Measurements from ENCODE around the gene PARD3.
A peak's percentile ranks its signal among the peaks of the same experiment; 100 is the strongest.
"Not testable (repeated sequence)": the region's sequence is repeated elsewhere in the genome, so short reads cannot be mapped to it uniquely, and the experiment has no call there.

The PARD3 gene

DNA sequence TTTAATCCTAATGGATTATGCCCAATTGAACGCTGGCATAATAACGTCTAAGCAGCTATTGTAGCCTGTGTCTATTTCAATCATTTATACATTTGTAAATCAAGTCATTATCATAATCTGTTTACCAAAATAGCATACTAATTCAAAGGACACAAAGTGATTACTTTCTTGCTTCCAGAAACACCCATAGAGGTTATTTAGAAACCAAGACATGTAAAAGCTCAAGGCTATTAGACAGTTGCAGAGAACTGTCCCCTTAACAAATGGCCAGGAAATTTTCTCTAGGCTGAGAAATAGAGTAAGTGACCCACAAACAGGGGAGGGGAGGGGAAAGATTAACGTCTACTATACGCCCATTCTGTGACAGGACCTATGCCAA lies 455.7 kb downstream of the PARD3 start:
- DNase-seq: no peak

DNA sequence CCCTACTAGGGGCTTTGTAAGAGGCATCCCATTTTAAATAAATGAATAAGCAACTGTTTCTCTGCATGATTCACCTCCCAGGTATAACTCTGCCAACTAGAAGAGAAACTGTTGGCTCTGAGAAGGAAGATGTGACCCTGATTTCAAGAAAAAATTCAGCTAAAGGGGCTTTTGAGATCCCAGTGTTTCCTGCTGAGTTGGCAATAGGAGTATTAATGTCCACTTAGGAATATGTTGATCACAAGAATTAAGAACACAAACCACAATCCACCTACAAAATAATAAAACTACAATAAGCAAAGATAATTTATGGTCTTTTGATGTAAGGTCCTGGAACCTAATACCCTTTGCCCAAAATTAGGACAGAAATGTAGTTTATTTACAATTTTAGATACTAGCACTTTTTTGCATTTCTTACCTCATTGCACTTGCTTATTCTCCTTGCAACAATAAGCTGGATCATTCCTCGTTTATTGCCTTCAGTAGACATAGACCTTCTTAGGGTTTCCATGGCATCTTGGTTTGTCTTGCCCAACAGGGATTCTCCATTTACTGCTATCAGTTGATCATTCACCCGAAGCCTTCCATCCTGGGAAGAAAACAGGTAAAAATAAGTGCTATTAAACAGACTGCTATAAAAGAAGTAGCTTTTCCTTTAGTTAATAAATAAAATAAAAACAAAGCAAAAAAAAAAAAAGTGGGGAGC lies 456.2 kb downstream of the PARD3 start:
- no peak for DNase-seq

DNA sequence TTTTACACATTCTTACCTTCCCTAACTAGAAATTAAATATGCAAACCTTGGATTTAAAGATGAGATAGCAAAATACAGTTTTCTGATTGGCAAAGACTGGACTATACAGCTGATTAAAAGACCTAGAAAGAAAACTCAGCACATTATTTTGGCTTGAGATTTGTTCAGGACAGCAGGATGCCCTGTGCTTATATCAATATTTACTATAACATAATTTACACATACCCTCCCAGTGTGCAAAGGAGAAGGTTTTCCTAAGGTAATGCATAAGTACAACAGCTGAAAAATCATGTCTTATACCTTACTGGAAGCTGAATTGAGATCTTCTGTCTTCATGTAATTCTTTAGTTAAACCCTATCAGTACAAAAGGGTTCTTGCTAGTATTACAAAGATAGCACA lies 458.6 kb downstream of the PARD3 start:
- DNase-seq: no peak

DNA sequence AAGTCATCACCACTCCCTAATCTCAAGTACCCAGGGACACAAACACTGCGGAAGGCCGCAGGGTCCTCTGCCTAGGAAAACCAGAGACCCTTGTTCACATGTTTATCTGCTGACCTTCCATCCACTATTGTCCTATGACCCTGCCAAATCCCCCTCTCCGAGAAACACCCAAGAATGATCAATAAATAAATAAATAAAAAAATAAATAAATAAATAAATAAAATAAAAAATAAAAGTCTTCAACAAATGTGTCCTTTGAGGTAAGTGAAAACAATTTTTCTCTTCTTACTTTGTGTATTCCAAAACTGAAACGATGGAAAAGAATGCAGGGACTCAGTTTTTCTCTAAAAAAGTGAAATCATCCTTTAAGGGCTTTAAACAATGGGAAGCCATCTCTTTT lies 461.6 kb downstream of the PARD3 start:
- DNase-seq: not testable (repeated sequence)

DNA sequence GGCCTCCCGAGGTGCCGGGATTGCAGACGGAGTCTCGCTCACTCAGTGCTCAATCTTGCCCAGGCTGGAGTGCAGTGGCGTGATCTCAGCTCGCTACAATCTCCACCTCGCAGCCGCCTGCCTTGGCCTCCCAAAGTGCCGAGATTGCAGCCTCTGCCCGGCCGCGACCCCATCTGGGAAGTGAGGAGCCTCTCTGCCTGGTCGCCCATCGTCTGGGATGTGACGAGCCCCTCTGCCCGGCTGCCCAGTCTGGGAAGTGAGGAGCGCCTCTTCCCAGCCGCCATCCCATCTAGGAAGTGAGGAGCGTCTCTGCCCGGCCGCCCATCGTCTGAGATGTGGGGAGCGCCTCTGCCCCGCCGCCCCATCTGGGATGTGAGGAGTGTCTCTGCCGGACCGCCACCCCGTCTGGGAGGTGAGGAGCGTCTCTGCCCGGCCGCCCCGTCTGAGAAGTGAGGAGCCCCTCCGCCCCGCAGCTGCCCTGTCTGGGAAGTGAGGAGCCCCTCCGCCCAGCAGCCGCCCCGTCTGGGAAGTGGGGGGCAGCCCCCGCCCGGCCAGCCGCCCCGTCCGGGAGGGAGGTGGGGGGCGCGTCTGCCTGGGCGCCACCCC lies 462.4 kb downstream of the PARD3 start:
- DNase-seq: not testable (repeated sequence)

DNA sequence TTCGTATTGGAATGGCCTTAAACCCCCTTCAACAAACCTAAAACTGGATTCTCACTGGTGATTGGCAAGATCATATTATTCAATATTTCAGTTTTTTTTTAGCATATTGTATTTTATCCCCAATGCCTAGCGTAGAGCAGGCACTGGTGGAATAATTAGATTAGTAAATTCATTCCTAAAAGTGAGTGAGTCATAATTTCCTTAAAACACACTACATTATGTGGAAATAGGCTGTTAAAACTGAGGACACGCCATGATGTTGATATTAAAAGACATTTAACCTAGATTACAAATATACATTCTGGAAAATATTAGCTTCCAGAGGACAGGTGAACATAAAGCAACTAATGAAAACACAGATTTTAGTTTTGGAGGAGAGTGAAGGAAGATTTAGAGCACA lies 463.9 kb downstream of the PARD3 start:
- no peak for DNase-seq

DNA sequence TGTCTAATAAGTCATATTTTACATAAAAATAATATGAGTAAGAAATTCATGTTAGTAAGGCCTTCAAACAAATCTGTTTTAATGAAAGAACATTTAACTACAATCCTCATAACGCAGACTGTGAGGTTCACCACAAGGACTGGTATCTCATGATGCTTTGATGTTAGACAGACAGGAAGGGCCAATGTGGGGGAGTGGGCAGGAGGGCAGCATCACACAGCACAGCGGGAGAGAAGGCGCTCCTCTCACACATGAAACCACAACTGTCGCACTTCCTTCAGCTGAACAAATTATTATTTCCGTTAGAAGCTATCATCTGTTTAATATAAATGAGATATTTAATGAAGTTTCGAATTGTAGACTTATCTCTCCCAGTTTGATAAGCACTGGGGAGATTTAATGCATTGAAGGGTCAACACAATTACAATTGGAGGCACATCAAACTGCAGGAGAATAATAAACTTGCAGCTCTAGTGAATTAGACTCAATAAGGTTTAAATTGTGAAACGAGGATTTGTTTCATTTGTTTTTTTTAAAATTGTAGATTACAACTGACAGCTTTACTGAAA lies 466.1 kb downstream of the PARD3 start:
- DNase-seq: no peak

DNA sequence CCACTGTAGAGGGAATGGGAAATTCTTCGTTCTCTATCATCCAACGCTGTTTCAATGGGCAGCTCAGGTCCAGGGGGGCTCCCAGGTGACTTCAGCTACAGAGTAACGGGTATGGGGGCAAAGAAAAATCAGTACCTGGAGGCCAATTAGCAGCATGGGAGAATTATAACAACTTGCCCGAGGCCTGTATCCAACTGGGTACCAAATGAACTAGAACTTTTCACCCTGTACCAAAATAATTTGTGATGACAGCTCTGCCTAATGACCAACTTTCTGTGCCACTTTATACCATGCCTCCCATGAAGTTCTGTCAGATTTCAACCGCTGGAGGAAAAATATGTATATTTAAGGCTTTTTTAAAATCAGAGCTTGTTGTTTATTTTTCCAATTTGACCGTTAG lies 467.1 kb downstream of the PARD3 start:
- no peak for DNase-seq

DNA sequence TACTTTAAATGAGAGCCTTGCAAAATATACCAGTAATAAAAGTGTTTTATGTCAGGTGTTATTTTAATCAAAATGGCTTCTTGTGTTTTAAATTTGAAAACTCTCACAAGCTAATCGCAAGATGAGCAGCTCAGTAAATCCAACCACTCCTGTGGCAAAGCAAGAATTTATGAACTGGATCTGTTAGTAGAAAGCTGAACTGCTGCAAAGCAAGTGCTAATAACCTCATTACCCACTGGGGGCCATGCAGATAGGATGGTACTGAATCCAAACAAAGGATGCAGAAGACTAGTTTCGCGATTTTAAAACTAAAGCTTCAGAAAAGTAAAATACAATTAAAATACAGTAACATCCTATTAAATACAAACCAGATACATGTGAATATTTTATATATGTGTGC lies 468.0 kb downstream of the PARD3 start:
- no peak for DNase-seq

DNA sequence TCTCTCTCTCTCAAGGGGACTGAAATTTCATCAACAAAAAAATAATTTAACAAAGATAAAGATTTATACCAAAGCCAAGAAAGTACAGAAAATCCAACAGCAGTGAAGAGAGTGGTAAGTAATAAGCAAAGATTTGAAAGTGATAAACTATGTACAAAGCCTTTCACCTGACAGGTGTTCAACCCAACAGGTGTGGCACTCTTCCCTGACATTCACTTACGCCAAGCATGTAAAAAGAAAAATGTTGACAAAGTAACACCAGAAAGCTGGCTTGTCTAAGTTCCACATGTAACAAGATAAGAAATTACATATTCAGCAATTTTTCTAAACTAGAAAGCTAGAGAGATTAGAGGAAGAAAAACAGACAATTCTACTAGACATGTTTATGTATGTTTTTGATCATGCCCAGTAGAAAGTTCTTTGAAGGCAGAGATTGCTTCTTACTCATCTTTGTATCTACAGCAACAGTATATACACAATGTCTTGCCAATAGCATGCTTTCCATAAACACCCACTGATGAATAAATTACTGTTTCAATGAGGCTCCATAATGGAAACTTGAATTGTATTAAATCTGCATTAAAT lies 468.5 kb downstream of the PARD3 start:
- DNase-seq: no peak

DNA sequence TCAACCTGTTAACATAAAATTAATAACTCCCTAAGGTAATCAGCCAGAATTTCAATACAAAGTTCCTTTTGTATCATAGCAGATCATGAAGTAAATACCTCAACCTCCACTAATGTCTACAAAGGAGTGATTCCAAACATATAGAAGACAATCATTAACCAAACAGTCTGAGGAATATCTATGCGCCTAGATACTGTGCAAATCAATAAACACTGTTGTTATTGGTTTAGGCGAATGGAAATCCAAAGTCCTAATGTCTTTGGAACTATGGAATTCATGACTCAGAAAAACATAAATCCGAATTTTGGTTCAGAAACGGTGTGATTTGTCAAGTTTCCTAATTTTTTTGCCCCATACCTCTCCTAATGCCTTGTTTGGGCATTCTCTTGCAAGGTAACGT lies 469.7 kb downstream of the PARD3 start:
- no peak for DNase-seq

DNA sequence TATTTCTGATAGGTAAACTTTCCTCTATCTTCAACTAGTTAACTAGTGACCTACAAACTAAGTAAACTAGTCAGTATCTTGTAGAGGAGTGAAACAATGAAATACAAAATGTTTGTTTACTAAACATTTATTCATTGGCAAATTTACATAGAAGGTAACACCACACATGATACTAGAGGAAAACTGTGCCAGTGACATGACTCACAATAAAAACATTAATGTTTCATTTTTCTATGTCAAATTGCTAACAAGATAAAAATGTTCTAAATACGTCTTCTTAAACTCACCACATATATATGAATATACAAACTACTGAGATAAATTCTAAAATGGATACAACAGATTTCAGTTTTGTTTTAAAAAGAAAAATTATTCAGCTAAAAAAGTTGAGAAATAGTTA lies 471.3 kb downstream of the PARD3 start:
- no peak for DNase-seq

DNA sequence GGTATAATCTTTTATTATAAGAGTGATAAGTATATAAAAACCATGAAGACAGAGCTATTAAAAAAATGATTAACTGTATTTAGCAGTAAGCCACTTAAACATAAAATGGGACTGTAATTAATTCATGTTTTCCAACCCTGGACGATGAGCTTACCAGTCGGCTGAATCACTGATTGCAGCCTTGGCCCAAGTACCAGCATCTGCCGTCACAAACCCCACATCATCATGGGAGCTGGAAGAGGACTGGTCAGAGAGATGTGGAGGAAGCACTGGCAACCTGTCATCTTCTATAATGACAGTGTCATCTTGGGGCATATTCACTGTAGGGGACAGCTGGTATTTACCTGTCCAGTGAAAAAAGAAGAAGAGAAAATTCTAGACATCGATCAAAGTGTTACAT lies 473.6 kb downstream of the PARD3 start:
- no peak for DNase-seq

DNA sequence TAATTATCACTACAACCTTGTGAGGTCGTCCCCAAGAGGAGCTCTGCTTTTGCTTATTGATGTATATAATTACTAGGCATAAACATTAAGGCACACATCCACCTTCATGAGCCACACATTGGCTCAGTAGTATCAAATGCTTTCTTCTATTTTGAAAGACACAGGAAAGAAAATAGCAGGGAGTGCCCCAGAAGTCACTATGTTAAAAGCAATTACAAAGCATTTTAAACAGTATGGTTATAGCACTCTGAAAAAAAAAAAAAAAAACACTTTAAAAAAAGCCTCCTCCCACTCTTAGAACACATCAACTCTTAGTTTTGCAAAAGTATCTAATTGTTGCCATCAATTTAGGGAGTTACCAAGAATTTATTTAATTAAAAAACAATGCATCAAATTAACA lies 474.2 kb downstream of the PARD3 start:
- no peak for DNase-seq

DNA sequence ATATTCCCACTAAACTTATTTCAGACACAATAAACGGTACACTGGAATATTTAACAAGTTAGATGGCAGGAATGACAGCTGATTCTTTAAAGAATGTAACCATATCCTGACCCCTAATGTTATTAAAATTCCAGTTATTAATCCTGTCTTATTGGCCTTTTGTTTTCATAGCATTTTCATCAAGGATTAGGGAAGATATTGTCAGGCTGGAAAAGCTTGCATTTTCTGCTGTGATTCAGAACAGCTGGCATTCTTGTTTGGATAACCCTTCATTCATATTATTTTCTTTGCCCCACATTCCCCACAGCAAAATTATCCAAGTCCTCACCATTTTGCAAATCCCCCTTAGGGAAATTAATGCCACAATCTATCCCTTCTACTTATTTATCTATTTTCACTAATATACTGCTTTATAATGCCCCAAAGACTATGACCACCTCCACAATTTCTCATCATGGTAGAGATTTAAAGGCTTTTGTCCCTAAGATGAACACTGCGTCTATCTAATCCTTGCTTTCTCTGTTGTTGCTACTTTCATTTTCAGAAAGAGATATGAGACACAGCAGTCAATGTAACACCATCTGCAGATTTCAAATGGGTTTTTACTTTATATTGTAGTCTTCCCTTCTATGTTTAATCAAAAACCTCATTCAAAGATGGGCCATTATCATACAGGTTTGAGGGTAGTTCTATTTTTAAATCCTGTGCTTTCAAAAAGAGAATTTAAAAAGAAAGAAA lies 475.1 kb downstream of the PARD3 start:
- DNase-seq: no peak

DNA sequence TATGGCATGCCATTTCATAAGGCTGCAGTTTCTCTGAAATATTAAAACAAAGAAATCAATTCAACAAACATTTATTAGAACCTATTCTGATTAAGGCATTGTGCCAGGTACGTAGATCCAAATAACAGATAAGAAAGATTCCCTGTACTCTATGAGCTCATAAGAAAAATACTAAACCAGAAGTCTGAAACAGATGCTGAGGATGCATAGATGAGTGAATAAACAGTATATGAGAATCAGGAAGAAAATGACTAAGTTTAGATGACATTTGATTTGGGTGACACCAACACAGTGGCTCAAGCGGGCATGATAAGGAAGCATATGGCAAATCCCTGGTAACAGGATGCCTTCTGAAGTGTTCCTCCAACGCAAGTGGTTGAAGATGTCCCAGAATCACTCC lies 477.2 kb downstream of the PARD3 start:
- DNase-seq: no peak

DNA sequence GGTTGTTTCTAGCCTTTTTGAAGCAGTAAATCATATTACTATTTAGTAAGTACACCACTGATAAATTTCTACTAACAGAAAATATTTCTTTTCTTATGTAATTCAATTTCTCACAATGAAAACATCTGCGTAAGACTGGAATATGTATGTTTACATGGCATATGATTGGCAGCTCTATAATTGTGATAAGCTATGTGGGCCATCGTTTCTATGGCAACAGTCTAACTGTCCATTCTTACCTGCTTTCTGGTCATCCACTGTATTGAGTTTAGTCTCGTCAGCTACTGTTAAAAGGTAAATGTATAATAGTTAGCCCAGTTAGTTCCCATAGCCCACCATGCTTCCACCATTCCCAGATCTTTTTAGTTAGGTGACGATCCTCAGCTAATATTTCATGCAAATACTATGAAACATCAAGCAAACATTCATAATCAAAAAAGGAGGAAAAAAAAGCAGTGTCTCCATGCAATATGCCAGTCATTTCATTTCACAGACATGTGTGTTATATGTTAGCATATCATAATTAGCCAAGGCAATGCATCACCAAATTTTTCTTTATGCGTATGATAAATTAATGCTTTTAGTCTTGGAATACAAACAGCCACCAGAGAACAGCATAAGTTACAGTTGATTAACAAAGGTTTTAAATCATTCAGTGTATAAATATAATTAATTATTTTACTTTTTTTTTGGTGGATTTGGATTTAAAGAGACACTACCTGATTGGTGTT lies 479.0 kb downstream of the PARD3 start:
- no peak for DNase-seq

DNA sequence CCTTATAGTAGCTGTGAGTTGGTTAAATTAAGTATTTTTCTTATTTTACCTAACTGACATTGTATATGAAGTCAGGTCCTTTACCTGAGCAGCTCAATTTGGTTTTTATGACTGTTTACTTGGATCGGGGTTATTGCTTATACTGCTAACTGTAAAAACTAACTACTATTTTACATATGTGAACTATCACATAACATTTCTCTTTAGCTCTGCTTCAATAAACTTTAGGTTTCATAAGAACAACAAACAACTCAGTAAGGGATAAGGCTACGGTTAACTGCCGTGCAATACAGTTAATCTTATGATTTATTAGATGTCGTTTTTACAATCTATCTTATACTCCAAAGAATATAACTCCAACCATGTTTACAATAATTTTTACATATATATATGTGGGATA lies 480.2 kb downstream of the PARD3 start:
- DNase-seq: no peak

DNA sequence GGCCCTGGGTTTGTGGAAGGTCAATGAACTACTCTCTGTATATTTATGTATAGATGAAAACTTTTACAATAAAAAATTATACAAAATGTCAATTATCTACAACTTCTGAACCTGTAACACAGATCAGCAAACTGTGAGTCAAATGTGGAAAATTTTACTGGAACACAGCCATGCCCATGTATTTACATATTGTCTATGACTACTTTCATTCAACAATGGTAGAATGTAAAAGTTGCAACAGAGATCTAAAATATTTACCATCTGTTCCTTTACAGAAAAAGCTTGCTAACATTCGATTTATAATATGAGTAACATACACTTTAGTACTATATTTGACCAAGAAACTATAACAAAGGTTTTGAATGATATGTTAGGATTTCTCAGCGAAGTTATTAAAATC lies 481.6 kb downstream of the PARD3 start:
- no peak for DNase-seq

DNA sequence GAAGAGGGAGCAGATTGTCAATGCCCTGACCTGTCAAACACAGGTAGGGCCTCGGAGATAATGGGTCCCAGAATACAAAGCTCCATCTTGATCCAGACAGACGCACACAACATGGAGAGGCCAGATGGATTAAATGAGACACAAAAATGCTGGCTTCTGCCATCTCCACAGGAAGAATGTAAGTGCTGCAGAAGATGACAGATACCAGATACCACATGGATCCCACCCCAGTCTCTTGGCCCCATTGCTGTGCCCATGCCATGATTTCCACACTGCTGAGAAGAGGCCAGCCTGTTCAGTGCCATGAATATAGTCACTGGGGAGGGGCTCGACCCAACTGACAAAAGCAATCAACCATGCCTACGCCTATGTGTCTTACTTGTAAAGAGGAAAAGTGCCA lies 487.9 kb downstream of the PARD3 start:
- no peak for DNase-seq

DNA sequence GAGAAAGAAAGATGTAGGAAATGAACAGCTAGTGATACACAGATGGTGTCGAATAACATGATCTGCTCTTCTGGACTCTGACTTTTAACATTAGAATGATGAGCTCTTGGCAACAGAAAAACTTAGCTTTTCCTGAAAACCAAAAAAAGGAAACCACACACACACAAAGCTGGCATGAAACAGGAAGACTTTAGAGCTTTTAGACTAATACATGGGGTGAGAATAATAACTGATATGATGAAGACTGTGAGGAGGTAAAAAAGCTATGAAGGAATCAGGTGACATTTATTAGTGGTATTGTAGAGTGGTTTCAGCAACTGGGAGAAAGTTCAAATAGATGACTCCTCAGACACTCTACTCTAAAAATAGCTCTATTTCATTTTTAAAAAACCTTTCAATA lies 491.9 kb downstream of the PARD3 start:
- DNase-seq: no peak

DNA sequence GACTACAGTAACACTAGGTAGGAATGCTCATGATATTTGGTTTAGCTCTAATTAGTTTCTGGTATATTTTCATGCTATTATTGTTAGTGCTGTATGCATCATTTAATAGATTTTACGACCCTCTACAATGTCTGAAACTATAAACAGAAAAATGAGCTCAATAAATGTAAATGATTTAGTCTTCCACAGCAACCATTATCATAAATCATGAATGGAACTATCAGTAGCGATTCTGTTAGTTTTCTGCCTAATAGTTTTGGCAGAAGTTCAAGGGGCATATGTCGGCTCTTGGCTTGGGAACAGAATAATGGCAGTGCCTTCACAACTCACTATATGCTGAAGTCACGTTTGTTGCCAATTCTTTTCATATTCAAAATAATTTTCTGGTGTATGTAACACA lies 494.8 kb downstream of the PARD3 start:
- peak; percentile 10 for DNase-seq
